HG03159 (cell line): ENCODE measurements around the gene UTP11.

Experiments used
- ATAC-seq: cut with Tn5 transposase; IDR thresholded peaks from one replicate; pipeline ENCODE4 v1.9.1; 2021; ENCODE audit warnings: mild to moderate bottlenecking, moderate library complexity; ENCODE audit not compliant: unreplicated experiment

UTP11 gene

DNA sequence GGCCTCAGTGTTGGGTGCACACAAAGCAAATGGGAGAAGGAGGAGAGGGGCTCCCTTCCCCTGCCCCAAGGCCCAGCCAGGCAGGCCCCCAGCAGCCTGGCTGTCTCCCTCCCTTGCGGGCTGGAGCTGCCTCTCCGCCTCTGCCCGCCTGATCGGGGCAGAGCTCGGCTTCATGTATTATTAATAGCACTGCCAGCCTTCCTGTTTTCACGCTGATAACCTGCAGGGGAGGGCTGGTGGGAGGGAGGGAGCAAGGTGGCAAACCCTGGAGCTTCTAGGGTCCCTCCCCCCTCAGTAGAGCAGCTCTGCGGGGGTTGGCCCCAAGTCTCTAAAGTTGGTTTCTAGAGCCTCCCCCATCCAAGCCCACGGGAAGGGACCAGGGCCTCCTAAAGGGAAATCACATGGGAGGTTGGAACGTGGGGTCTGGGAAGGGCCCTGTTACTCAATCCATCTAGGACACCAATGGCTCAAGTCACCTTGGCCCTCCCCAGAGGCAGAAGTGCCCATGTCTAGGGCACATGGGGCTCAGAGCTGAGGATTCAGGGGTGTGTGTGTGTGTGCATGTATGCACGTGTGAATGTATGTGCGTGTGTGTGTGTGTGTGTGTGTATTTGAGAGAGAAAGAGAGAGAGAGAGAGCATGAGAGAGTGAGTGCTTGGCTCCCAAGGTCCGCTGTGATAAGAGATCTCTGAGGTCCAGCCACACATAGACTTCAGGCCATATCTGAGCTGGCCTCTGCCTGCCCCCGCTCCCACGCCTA is 55.9 kb downstream of the UTP11 start:
- no peak for ATAC-seq

DNA sequence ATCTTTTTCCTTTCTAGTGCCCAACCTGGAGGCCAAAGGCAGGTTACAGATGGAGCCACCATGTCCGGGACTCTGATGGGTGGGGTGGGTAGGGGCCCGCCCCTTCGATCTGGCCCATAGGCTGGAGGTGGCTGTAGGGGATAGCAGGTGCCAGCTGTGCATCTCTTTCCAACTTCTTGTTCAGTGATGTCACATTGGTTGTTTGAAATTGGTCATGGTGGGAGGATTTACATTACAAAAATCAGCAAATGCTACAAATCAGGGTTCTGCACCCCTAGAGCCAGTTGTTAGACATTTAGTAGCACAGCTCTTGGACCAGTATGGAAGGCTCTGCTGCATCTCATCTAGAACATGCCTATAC is 56.4 kb downstream of the UTP11 start:
- ATAC-seq: no peak

DNA sequence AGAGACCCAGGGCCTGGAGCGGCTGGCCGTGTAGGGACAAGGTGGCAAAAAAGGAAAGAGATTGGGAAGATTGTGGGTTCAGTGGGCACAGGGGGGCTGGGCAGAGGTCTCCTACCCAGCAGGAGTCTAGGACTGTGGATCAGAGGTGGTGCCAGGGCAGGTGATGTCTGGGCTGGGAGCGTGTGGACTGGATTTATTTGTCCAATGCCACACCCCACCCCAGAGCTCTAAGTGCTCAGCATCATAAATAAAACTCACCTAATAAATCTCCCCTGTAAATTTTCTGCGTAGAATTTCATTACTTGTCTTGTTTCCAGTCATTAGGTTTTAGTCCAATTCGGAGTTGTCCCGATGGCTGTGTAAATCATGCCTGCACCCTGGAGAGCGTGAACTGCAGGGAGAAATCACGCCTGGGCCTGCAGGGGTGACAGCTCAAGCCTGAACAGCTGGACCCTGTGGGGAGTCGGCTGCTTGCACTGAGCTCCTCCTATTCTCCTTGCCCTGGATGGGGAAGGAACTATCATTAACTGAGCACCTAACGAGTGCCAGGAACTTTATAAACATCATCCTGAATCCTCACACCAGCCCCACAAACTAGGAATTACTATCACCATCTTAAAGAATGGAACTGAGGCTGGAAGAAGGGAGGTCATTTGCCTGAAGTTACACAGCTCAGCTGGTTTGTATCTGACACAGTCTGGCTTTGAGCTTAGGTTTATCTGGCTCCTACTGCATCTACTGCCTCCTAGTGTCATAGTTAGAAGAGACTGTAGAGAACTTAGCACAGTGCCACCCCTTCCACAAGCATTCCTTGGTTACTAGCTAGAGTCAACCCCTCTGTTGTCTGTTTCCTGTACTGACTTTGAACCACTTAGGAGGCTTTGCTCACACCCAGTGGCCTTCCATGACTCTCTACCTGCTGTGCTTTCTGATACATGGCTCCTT is 59.0 kb downstream of the UTP11 start:
- ATAC-seq: no peak

DNA sequence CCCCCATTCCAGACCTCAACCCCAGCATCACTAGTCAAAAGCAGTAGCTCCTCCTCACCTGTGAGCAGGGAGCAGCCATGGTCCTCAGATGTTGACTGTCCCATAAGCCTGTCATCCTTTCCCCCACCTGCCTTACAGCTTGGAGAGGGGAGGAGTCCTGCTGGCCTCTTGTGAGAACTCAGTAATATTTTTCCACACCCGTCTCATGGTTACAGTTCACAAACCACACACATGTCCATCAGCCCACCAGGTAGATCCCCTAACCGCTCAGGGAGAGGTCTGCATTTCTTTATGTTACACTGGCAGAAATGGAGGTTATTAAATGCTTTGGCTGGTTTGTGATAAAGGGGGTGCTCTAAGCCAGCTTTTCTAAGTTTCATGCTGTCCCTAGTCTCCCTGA is 60.3 kb downstream of the UTP11 start:
- no peak for ATAC-seq

DNA sequence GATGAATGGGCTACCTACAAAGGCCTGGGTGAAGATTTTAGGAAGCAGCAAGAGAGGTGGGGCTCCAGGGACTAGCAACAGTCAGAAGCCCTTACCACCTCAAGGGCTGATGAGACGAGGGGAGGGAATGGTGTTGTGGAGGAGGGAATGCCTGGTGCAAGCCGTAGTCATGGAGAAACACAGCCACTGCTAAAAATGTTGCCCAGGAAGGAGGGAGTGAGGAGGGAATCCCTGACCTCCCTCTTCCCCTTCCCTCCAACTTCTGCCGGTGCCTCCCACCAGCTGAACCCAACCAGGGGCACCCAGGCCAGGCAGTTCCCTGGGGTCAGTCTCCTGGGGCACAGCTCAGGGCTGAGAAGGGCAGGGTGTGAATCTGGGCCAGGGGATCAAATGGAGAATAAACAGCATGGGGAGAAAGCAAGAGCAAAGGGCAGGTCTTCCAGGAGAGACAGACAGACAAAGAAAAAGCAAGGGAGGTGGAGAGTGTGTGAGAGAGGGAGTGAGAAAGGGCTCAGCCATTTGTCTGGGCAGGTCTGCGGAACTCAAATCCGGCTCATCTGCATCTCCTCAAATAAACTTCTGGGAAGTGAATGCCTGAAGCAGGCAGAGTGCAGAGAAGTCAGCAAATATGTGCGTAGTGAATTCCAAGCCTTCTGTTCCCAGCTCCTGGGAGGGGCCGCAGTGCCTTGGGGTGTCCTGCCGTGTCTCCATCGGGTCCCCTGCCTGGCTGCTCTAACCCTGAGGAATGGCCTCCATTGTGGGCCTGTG is 61.2 kb downstream of the UTP11 start:
- ATAC-seq: no peak

DNA sequence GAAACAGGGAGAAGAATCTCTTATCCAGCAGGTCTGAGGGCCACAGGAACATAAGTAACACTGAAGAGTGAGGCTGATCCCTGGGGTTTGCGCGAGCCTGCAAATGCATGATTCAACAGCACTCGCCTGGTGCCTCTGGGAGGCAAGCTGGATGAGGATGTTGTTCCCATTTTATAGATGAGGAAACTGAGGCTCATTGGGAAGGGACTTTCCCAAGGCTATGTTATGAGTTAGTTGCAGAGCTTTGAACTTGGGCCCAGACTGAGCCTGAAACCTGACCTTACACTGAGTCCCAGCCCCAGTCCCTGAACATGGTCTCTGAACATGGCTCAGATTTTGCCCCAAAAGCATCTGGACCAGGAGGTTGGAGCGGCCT is 61.8 kb downstream of the UTP11 start:
- ATAC-seq: no peak
